Right lobe of liver (tissue), 4 donors: ENCODE measurements around the gene WSCD2.

Source experiments
- POLR2A ChIP-seq: fragments of 450-650 bp; IDR thresholded peaks from one replicate; pipeline ENCODE4 v1.6.1; 2017; ENCODE audit warnings: antibody characterized with exemption, mild to moderate bottlenecking
- TF ChIP-seq, protein P1 (sequence below), 4 donors: fragments of 200-600 bp in 3 of 4; fragments of 450-650 bp in 1 of 4; IDR thresholded peaks; one replicate each; pipeline versions ENCODE4 v1.5.1 to v1.8.0; 2016 to 2022; ENCODE audit warnings: antibody characterized with exemption in 4 of 4, mild to moderate bottlenecking in 2 of 4
- donor health status: DM: no; HTN: no; CAD: no.
- donor health status: DM: no; HTN: no; CAD: no.
- donor health status: DM: no; HTN: yes; CAD: no.

DNA sequence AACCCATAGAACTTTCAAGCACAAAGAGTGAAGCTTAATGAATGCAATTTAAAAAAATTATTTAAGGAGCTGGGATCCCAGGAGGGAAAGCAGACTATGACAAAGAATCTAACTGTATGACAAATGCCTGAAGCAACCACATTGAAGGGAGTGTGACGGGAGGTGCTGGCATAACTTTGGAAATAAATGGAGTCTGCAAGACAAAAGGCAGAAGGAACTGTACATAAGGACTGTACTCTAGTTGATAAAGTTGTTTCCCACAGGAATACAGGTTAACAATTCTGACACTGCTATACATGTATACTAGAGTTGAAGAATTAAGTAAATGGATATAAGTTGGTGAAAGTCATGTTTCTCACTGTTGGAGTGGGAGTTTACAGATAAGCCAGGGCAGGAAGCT, 41.2 kb upstream of the WSCD2 start:
- TF ChIP-seq, protein P1, sequence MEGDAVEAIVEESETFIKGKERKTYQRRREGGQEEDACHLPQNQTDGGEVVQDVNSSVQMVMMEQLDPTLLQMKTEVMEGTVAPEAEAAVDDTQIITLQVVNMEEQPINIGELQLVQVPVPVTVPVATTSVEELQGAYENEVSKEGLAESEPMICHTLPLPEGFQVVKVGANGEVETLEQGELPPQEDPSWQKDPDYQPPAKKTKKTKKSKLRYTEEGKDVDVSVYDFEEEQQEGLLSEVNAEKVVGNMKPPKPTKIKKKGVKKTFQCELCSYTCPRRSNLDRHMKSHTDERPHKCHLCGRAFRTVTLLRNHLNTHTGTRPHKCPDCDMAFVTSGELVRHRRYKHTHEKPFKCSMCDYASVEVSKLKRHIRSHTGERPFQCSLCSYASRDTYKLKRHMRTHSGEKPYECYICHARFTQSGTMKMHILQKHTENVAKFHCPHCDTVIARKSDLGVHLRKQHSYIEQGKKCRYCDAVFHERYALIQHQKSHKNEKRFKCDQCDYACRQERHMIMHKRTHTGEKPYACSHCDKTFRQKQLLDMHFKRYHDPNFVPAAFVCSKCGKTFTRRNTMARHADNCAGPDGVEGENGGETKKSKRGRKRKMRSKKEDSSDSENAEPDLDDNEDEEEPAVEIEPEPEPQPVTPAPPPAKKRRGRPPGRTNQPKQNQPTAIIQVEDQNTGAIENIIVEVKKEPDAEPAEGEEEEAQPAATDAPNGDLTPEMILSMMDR (IDR thresholded peaks at IDR 0.05): no peak
- TF ChIP-seq POLR2A: no peak
